GM12872 (cell line): ENCODE data around the gene GJA3.

ENCODE experiments used
- TF ChIP-seq, protein P1 (sequence below): IDR thresholded peaks from 3 replicates; pipeline ENCODE4 v1.5.1; 2011; ENCODE audit warnings: low read depth, mild to moderate bottlenecking, low read length, moderate library complexity; ENCODE audit not compliant: insufficient read depth

Gene GJA3

DNA sequence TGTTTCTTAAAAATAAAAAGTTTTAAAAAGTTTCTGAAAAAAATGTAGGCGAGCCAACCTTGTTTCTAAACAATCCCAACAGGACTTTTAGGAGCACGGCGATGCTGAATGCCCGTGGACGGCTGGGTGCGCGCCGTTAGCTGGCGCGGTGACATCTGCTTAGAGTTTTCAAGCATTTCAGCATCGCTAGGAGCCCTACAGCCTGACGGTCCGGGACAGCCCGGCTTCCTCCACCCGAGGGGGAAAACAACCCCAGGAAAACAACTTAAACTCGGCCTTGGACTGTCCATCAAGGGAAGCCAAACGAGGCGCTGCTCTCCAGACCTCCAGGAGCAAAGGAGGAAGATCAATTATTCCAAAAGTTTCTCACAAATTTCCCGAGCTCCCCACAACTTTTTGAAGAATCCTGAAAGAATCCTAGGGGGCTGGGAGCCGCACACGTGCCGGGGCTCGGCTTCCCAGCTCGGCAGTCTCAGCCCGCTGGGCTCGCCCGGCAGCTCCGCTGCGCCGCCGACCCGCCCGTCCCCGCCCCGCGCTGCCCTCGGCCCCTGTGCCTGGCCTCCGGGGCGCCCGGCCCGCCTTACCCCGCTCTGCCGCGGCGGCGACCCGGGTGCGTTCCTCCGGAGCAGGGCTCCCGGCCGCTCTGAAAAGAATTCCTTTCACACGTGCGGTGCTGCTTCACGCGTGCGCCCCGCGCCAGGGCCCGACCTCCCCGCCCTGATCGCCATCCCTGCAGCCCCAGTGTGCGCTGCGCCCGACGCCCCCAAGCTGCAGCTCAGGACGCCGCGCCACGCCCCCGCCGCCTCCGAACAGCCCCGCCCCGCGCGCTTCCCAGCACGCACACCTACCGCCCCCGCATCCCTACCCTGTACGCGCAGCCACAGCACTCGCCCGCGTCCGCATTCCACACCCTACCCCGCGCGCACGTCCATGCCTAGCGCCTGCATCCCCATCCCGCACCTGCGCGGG, at the start of gene GJA3:
Gene GJA3 (minus strand): TSS at position 747 of the 969 bp plus-strand sequence. CDS start 17,764 bp downstream, outside the sequence.
- TF ChIP-seq, protein P1, sequence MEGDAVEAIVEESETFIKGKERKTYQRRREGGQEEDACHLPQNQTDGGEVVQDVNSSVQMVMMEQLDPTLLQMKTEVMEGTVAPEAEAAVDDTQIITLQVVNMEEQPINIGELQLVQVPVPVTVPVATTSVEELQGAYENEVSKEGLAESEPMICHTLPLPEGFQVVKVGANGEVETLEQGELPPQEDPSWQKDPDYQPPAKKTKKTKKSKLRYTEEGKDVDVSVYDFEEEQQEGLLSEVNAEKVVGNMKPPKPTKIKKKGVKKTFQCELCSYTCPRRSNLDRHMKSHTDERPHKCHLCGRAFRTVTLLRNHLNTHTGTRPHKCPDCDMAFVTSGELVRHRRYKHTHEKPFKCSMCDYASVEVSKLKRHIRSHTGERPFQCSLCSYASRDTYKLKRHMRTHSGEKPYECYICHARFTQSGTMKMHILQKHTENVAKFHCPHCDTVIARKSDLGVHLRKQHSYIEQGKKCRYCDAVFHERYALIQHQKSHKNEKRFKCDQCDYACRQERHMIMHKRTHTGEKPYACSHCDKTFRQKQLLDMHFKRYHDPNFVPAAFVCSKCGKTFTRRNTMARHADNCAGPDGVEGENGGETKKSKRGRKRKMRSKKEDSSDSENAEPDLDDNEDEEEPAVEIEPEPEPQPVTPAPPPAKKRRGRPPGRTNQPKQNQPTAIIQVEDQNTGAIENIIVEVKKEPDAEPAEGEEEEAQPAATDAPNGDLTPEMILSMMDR = no peak

DNA sequence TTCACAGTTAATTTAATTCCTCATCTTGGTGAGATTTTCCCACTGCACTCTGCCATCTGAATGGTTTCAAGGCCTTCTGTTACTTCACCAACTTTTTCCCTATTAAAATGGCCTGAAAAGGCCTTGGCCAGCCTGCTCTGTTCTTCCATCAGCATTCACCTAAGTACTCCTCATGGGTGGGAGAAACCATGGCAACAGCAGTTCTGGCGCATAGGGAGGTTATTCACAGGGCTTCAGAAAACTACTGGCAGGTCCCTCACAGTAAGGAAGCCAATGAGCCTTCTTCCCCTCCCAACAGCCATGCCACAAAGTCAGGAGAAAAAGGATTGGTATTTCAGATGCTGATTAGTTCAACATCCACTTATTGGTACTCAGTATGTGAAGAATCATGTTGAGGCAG, 49.1 kb upstream of the GJA3 start:
- TF ChIP-seq, protein P1 = no peak

DNA sequence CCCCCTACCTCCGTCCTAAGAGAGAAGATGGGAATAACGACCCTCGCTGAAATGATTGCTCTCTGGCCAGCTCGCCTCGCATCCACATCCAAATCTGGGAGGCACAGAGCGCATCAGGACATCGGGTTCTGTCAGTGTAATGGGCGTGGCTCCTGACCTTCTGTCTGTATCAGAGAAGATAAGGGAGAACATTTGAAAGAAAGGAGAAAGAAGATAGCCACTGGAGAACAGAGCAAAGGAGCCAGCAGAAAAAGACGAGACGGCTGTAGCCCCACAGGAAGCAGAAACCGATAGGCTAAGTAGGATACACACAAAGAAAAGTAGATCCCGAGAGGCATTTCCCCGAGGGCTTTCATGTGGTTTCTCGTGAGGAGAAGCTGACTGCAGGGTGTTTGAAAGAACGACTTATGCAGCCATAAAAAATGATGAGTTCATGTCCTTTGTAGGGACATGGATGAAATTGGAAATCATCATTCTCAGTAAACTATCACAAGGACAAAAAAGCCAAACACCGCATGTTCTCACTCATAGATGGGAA, 45.9 kb upstream of the GJA3 start:
- TF ChIP-seq, protein P1 = no peak

DNA sequence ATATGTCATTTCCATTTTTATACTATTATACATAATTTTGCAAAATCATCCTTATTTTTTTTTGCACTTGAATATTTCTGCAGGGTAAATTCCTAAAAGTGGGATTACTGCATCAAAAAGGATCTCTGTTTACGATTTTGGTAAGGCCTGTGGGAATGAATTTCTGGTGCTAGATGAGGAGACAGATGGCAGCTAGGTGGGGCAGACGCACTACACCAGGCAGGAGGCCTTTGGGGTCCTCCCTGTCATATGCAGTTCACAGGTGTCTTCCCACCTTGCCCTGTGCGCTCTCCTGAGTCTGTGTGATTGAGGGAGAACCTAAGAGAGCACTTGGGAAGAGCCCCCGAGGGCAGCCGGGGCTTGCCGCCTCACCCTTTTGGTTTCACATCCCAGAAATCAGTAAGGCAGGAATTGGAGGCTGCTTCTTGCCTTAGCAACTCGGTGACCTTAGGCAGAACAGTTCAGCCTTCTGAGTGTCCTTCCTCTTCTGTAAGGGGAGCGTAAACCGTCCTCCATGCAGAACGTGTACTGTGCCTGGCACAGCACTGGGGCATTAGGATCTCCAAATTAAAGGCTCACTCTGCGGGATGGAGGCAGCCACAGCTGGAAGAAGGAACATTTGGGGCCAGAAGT, 45.3 kb upstream of the GJA3 start:
- TF ChIP-seq, protein P1 = no peak

DNA sequence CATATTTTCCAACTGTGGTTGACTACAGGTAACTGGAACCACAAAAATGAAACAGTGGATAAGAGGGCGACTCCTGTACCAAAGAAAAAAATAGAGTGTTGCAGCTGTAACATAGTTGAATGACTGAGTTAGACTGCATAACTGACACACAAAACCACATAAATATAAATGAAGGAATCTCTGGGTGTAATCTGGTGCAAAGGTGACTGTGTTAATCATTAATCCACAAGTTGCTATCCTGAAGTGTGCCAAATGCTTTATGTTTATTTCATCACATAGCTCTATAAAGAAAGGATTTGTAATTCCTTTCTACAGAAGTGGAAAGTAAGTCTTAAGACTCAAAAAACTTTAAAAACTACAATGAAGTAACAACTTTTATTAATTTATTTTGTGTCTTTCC, 37.9 kb upstream of the GJA3 start:
- TF ChIP-seq, protein P1 = no peak

DNA sequence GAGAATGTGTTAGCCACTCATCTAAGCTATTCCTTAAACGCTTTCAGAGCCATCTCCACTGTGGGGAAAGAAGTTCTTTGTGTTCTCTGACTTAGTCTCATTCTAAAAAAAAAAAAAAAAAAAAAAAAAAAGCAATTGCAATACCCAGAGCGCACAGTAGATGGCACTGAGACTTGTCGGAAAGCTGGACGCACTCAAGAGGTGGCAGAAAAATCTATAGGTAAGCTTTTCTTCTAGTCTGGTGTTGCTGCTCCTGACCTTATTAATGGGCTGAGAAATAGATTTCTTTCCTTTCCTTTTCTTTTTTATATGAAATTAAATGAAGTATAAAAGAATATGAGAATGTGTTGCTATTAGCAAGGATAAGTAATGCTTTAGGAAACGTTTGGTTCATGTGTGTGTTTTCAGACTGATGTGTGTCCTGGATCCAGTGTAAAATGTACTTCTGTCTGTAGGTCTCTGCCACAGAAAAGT, 36.5 kb upstream of the GJA3 start:
- TF ChIP-seq, protein P1 = peak; percentile 82

DNA sequence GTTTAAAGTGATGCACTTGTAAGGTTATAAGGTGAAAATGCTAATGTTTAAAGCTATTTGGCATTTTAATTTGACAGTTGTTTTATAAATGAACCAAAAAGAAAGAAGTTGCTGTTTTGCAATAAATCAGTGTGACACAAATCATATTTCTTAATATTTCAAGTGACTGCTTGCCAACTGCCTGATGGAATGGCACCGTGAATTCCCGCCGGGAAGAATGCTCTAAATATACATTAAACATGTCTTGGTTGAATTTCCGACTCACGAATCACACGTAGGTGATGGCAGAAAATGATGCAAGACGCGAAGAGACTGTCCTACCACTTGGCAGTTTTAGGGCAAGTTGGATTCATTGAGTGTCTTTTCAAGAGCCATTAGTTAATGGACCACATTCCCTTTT, 34.9 kb upstream of the GJA3 start:
- TF ChIP-seq, protein P1 = no peak
